OCI-LY1 (cell line): ENCODE data around the gene XRN2.

Experiments used
- EZH2 ChIP-seq: fragments of 200-600 bp; sonication (generic), shearing (Covaris generic); IDR thresholded peaks from 2 replicates; pipeline ENCODE4 v1.8.0; 2017; ENCODE audit warnings: borderline replicate concordance, mixed run types, mild to moderate bottlenecking, antibody characterized with exemption, low read length, moderate library complexity, mixed read lengths
- TF ChIP-seq, protein P1 (sequence below): fragments of 200-600 bp; sonication (generic), shearing (Covaris generic); IDR thresholded peaks from 2 replicates; pipeline ENCODE4 v1.5.1; 2017; ENCODE audit warnings: mild to moderate bottlenecking, antibody characterized with exemption, low read length, moderate library complexity, mixed read lengths

DNA sequence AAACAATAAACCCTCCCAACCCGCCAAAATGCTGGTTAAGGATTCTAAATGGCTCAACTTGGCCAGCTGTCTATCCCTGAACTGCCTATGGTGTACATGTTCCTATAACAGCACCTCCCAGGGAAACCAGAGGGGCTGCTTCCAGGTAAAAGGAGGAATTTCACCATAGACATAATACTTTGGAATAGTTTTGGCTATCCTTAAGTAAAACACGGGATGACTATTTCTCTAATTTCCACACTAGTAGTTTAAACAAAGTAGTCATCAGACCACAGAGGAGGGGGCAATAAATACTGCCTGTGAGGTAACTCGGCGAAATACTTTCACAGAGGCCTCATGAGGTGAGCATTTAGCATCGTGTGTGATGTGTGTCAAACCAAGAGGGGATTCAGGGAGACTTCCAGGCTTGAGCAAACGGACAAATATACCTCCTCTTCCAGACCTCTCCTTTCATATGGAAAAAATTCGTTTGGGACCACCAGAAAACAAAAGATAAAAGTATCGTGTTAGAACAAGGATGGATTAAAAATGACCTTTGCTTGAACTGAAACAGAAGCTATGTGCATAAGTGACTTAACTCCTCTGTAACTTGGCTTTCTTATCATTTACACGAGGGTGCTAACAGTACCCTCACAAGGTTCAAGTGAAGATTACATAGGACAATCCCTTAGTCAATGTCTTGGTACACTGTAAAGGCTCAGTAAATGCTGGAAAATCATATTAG is 1.0 kb upstream of the XRN2 start:
- TF ChIP-seq, protein P1, sequence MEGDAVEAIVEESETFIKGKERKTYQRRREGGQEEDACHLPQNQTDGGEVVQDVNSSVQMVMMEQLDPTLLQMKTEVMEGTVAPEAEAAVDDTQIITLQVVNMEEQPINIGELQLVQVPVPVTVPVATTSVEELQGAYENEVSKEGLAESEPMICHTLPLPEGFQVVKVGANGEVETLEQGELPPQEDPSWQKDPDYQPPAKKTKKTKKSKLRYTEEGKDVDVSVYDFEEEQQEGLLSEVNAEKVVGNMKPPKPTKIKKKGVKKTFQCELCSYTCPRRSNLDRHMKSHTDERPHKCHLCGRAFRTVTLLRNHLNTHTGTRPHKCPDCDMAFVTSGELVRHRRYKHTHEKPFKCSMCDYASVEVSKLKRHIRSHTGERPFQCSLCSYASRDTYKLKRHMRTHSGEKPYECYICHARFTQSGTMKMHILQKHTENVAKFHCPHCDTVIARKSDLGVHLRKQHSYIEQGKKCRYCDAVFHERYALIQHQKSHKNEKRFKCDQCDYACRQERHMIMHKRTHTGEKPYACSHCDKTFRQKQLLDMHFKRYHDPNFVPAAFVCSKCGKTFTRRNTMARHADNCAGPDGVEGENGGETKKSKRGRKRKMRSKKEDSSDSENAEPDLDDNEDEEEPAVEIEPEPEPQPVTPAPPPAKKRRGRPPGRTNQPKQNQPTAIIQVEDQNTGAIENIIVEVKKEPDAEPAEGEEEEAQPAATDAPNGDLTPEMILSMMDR, result no peak
- no peak for TF ChIP-seq EZH2
